Embryonic facial prominence (tissue), 1 donor: Measurements from ENCODE around the gene MEPCE.
A peak's percentile ranks its signal among the peaks of the same experiment; 100 is the strongest.
"Not testable (repeated sequence)": the region's sequence is repeated elsewhere in the genome, so short reads cannot be mapped to it uniquely, and the experiment has no call there.

Experiments used
- DNase-seq: peaks from one replicate; pipeline ENCODE4 v3.0.0-alpha.2; 2016; ENCODE audit errors: extremely low spot score

MEPCE gene

GRCh38 chr7:100429637-100430492 is at the start of gene MEPCE:
Gene MEPCE (plus strand): TSS chr7:100429831. CDS start chr7:100430019, 188 bp downstream.
- peak; percentile 99 for DNase-seq

GRCh38 chr7:100380196-100380595 is 49.4 kb upstream of the MEPCE start:
- no peak for DNase-seq

- DNase-seq = not testable (repeated sequence)
Measured at GRCh38 chr7:100381531-100382233, 47.9 kb upstream of the MEPCE start.

GRCh38 chr7:100382234-100382853 is 47.3 kb upstream of the MEPCE start:
- not testable (repeated sequence) for DNase-seq

- no peak for DNase-seq
Measured at GRCh38 chr7:100384628-100385294, 44.9 kb upstream of the MEPCE start.

- DNase-seq = no peak
Measured at GRCh38 chr7:100386940-100387339, 42.7 kb upstream of the MEPCE start.

GRCh38 chr7:100387695-100388094 is 41.9 kb upstream of the MEPCE start:
- no peak for DNase-seq

- DNase-seq = no peak
Measured at GRCh38 chr7:100389437-100390088, 40.1 kb upstream of the MEPCE start.

GRCh38 chr7:100390286-100391009 is 39.2 kb upstream of the MEPCE start:
- no peak for DNase-seq

- DNase-seq = no peak
Measured at GRCh38 chr7:100393233-100393905, 36.3 kb upstream of the MEPCE start.

GRCh38 chr7:100394077-100394476 is 35.6 kb upstream of the MEPCE start:
- DNase-seq = no peak

- no peak for DNase-seq
Measured at GRCh38 chr7:100396421-100396982, 33.1 kb upstream of the MEPCE start.

- no peak for DNase-seq
Measured at GRCh38 chr7:100397315-100398081, 32.1 kb upstream of the MEPCE start.

- no peak for DNase-seq
Measured at GRCh38 chr7:100398239-100398638, 31.4 kb upstream of the MEPCE start.

- no peak for DNase-seq
Measured at GRCh38 chr7:100400041-100400440, 29.6 kb upstream of the MEPCE start.

GRCh38 chr7:100400656-100401055 is 29.0 kb upstream of the MEPCE start:
- DNase-seq = no peak

GRCh38 chr7:100401811-100402210 is 27.8 kb upstream of the MEPCE start:
- no peak for DNase-seq

GRCh38 chr7:100402241-100402640 is 27.4 kb upstream of the MEPCE start:
- no peak for DNase-seq

GRCh38 chr7:100406767-100407166 is 22.9 kb upstream of the MEPCE start:
- no peak for DNase-seq
